ENCODE results near the gene LANCL2. TPM values are rescaled to one million over a fixed set of nuclear protein-coding genes. Genes with fewer than 3 reads are reported as not detected.
"Not testable (repeated sequence)": the region's sequence is repeated elsewhere in the genome, so short reads cannot be mapped to it uniquely, and the experiment has no call there.

Gene LANCL2
- total RNA-seq, 3 donors from 2014 or later (not counting 1 experiment from before 2014, with no cell fraction given), result 7.2 to 9.4 (median 8.3) TPM

- H3K27ac Mint-ChIP-seq, result no peak overlapping the region
- no peaks in the 10 kb centered on the region for H3K4me1 Mint-ChIP-seq
- no peak for ATAC-seq
- no peaks in the 10 kb centered on the region for H3K9me3 Mint-ChIP-seq
- peaks cover 39 to 52% of the 10 kb centered on the region in 2 donors for H3K27me3 Mint-ChIP-seq (ENCODE audit: low read depth in 2 of 2)
- no peak for DNase-seq
- Histone ChIP-seq H3K27ac (ENCODE audit: low read length) (no peak overlapping the region), H3K36me3 (ENCODE audit: control insufficient read depth, insufficient read depth, low read length) (no peaks in the 10 kb centered on the region), H3K9me3 (ENCODE audit: control insufficient read depth, insufficient read depth, low read length) (no peaks in the 10 kb centered on the region), H3K4me3 (ENCODE audit: low read length) (no peak overlapping the region), H3K27me3 (ENCODE audit: control insufficient read depth, insufficient read depth, low read length) (peaks cover 2% of the 10 kb centered on the region), H3K4me1 (ENCODE audit: control insufficient read depth, insufficient read depth, low read length) (no peaks in the 10 kb centered on the region)
- TF ChIP-seq, protein P1, sequence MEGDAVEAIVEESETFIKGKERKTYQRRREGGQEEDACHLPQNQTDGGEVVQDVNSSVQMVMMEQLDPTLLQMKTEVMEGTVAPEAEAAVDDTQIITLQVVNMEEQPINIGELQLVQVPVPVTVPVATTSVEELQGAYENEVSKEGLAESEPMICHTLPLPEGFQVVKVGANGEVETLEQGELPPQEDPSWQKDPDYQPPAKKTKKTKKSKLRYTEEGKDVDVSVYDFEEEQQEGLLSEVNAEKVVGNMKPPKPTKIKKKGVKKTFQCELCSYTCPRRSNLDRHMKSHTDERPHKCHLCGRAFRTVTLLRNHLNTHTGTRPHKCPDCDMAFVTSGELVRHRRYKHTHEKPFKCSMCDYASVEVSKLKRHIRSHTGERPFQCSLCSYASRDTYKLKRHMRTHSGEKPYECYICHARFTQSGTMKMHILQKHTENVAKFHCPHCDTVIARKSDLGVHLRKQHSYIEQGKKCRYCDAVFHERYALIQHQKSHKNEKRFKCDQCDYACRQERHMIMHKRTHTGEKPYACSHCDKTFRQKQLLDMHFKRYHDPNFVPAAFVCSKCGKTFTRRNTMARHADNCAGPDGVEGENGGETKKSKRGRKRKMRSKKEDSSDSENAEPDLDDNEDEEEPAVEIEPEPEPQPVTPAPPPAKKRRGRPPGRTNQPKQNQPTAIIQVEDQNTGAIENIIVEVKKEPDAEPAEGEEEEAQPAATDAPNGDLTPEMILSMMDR (IDR thresholded peaks at IDR 0.05), result no peak
- no peak overlapping the region for H3K4me3 Mint-ChIP-seq
- H3K36me3 Mint-ChIP-seq, result no peaks in the 10 kb centered on the region
- intact Hi-C loops (cut with micrococcal nuclease), result no loop called here
- WGBS (ENCODE audit: insufficient coverage), result 45% methylated on average over 2 of the region's 2 CpGs
Observed at GRCh38 chr7:55349121-55349520, 16.0 kb upstream of the LANCL2 start.

DNA sequence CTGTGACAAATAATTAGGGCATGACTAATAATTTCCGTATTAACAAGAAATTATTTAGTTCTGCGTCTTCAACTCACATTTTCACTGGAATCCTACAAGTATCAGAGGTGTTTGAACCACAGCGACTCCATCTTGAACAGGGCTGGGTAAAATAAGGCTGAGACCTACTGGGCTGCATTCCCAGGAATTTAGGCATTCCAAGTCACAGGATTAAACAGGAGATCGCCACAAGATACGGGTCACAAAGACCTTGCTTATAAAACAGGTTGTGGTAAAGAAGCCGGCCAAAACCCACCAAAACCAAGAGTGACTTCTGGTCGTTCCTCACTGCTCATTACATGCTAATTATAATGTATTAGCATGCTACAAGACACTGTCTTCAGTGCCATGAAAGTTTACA lies 14.9 kb upstream of the LANCL2 start:
- H3K27ac ChIP-seq (ENCODE audit: low read length), result no peak overlapping the region
- H3K4me1 ChIP-seq (ENCODE audit: control insufficient read depth, insufficient read depth, low read length), result no peaks in the 10 kb centered on the region
- Mint-ChIP-seq H3K27me3 (ENCODE audit: low read depth in 2 of 2) (peaks cover 39 to 52% of the 10 kb centered on the region in 2 donors), H3K4me3 (no peak overlapping the region), H3K9me3 (no peaks in the 10 kb centered on the region), H3K36me3 (no peaks in the 10 kb centered on the region), H3K27ac (no peak overlapping the region), H3K4me1 (no peaks in the 10 kb centered on the region)
- no peak for ATAC-seq
- H3K36me3 ChIP-seq (ENCODE audit: control insufficient read depth, insufficient read depth, low read length), result no peaks in the 10 kb centered on the region
- H3K9me3 ChIP-seq (ENCODE audit: control insufficient read depth, insufficient read depth, low read length), result no peaks in the 10 kb centered on the region
- no peak overlapping the region for H3K4me3 ChIP-seq (ENCODE audit: low read length)
- WGBS (ENCODE audit: insufficient coverage), result 82% methylated on average over 7 of the region's 7 CpGs
- TF ChIP-seq, protein P1 (IDR thresholded peaks at IDR 0.05), result no peak
- DNase-seq, result no peak
- intact Hi-C loops (cut with micrococcal nuclease), result no loop called here
- peaks cover 2% of the 10 kb centered on the region for H3K27me3 ChIP-seq (ENCODE audit: control insufficient read depth, insufficient read depth, low read length)

DNA sequence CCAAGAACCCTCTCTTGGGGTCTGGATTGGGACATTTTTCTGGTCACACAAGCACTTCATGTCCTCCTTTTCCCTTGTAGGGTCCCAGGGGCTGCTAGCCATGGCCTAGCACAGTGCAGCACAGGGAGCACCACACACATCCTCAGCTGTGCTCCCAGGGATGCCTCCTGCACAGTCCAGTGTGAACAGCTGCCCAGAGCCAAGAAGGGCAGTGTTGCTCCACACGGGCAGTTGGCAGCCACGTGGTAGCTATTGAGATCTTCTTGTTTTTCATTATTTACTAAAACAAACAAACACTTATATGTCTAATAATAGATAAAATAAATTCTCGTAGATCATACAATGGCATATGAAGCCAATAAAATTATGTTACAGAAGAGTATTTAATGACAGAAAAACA lies 13.9 kb upstream of the LANCL2 start:
- Mint-ChIP-seq H3K27me3 (ENCODE audit: low read depth in 2 of 2) (peaks cover 31 to 44% of the 10 kb centered on the region in 2 donors), H3K4me3 (no peak overlapping the region), H3K27ac (no peak overlapping the region), H3K9me3 (no peaks in the 10 kb centered on the region), H3K4me1 (no peaks in the 10 kb centered on the region), H3K36me3 (no peaks in the 10 kb centered on the region)
- Histone ChIP-seq H3K4me1 (ENCODE audit: control insufficient read depth, insufficient read depth, low read length) (no peaks in the 10 kb centered on the region), H3K27me3 (ENCODE audit: control insufficient read depth, insufficient read depth, low read length) (peaks cover 2% of the 10 kb centered on the region), H3K36me3 (ENCODE audit: control insufficient read depth, insufficient read depth, low read length) (no peaks in the 10 kb centered on the region), H3K4me3 (ENCODE audit: low read length) (no peak overlapping the region), H3K27ac (ENCODE audit: low read length) (no peak overlapping the region), H3K9me3 (ENCODE audit: control insufficient read depth, insufficient read depth, low read length) (no peaks in the 10 kb centered on the region)
- DNase-seq (no peak), ATAC-seq (peak in 1 of 3 donors; percentile 39)
- intact Hi-C loops (cut with micrococcal nuclease), result no loop called here
- TF ChIP-seq, protein P1 (IDR thresholded peaks at IDR 0.05), result no peak
- 83% methylated on average over 2 of the region's 3 CpGs for WGBS (ENCODE audit: insufficient coverage)

DNA sequence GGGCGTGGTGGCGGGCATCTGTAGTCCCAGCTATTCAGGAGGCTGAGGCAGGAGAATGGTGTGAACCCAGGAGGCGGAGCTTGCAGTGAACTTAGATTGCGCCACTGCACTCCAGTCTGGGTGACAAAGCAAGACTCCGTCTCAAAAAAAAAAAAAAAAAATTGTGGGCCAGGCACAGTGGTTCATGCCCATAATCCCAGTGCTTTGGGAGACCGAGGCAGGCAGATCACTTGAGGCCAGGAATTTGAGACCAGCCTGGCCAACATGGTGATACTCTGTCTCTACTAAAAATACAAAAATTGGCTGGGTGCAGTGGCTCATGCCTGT lies 12.2 kb upstream of the LANCL2 start:
- intact Hi-C loops (cut with micrococcal nuclease); H3K4me1 Mint-ChIP-seq; H3K4me3 ChIP-seq (ENCODE audit: low read length); H3K27me3 ChIP-seq (ENCODE audit: control insufficient read depth, insufficient read depth, low read length); H3K27ac Mint-ChIP-seq; ATAC-seq; H3K9me3 Mint-ChIP-seq; H3K36me3 ChIP-seq (ENCODE audit: control insufficient read depth, insufficient read depth, low read length); DNase-seq; H3K27ac ChIP-seq (ENCODE audit: low read length); H3K4me3 Mint-ChIP-seq; H3K36me3 Mint-ChIP-seq; H3K4me1 ChIP-seq (ENCODE audit: control insufficient read depth, insufficient read depth, low read length); H3K9me3 ChIP-seq (ENCODE audit: control insufficient read depth, insufficient read depth, low read length): not testable (repeated sequence)
- peaks cover 24 to 44% of the 10 kb centered on the region in 2 donors for H3K27me3 Mint-ChIP-seq (ENCODE audit: low read depth in 2 of 2)
- WGBS (ENCODE audit: insufficient coverage), result 97% methylated on average over 6 of the region's 6 CpGs

Measured in natural killer cell (primary cell).